Mesenchymal stem cell (in vitro differentiated cells and primary cell): Measurements from ENCODE around the gene LPCAT1.

Experiments used
- DNase-seq: peaks from one replicate; pipeline ENCODE4 v3.0.0-alpha.2; 2013
- H2AFZ ChIP-seq: one replicate; pipeline ENCODE4 v1.6.1; 2013; ENCODE audit warnings: low read depth, mild to moderate bottlenecking, control low read depth, inconsistent platforms, low read length, moderate library complexity
- H2AK5ac ChIP-seq: 2 replicates; pipeline ENCODE4 v1.6.1; 2013; ENCODE audit warnings: low read length, moderate library complexity, mild to moderate bottlenecking, inconsistent platforms; ENCODE audit not compliant: severe bottlenecking
- H2BK120ac ChIP-seq: one replicate; pipeline ENCODE4 v1.6.1; 2013; ENCODE audit warnings: low read depth, mild to moderate bottlenecking, inconsistent platforms, low read length, moderate library complexity
- H2BK12ac ChIP-seq, 2 experiments: one replicate each; pipeline ENCODE4 v1.6.1; 2013; ENCODE audit warnings: inconsistent platforms in 2 of 2, low read length in 2 of 2, mild to moderate bottlenecking in 2 of 2, moderate library complexity in 2 of 2, control low read depth in 1 of 2
- H2BK15ac ChIP-seq: one replicate; pipeline ENCODE4 v1.6.1; 2013; ENCODE audit warnings: mild to moderate bottlenecking, low read depth, inconsistent platforms; ENCODE audit not compliant: poor library complexity, severe bottlenecking
- H2BK5ac ChIP-seq: 2 replicates; pipeline ENCODE4 v1.6.1; 2013; ENCODE audit warnings: low read depth, mild to moderate bottlenecking, low read length, control low read depth, inconsistent platforms; ENCODE audit not compliant: poor library complexity, severe bottlenecking
- H3K14ac ChIP-seq, 2 experiments: one replicate each; pipeline ENCODE4 v1.6.1; 2013; ENCODE audit warnings: inconsistent platforms in 2 of 2, low read length in 2 of 2, control low read depth in 1 of 2, mild to moderate bottlenecking in 1 of 2, moderate library complexity in 1 of 2
- H3K18ac ChIP-seq, 2 experiments: one replicate each; pipeline ENCODE4 v1.6.1; 2013; ENCODE audit warnings: inconsistent platforms in 2 of 2, low read length in 2 of 2, control low read depth in 1 of 2, low read depth in 1 of 2, mild to moderate bottlenecking in 1 of 2
- H3K23ac ChIP-seq, 2 experiments: one replicate each; pipeline ENCODE4 v1.6.1; 2013; ENCODE audit warnings: inconsistent platforms in 2 of 2, low read length in 2 of 2, mild to moderate bottlenecking in 2 of 2, moderate library complexity in 2 of 2, control low read depth in 1 of 2
- H3K27ac ChIP-seq: 2 replicates; pipeline ENCODE4 v1.5.1; 2013; ENCODE audit warnings: mild to moderate bottlenecking, moderate library complexity, low read length, control low read depth, inconsistent platforms; ENCODE audit not compliant: poor library complexity, severe bottlenecking
- H3K27me3 ChIP-seq, 2 experiments: 2 replicates each; pipeline versions ENCODE4 v1.6.1 to v1.7.0; 2013; ENCODE audit warnings: low read length in 2 of 2, mild to moderate bottlenecking in 2 of 2, moderate library complexity in 2 of 2, control low read depth in 1 of 2, inconsistent platforms in 1 of 2; ENCODE audit not compliant: control insufficient read depth in 1 of 2, insufficient read depth in 1 of 2
- H3K36me3 ChIP-seq, 2 experiments: 2 replicates each; pipeline versions ENCODE4 v1.6.1 to v1.7.0; 2013; ENCODE audit warnings: low read length in 2 of 2, control low read depth in 1 of 2, inconsistent platforms in 1 of 2, low read depth in 1 of 2, mild to moderate bottlenecking in 1 of 2; ENCODE audit not compliant: insufficient read depth in 2 of 2, control insufficient read depth in 1 of 2
- H3K4ac ChIP-seq, 2 experiments: one replicate each; pipeline ENCODE4 v1.6.1; 2013; ENCODE audit warnings: inconsistent platforms in 2 of 2, low read length in 2 of 2, mild to moderate bottlenecking in 2 of 2, moderate library complexity in 2 of 2, control low read depth in 1 of 2, low read depth in 1 of 2
- H3K4me1 ChIP-seq: 2 replicates; pipeline ENCODE4 v1.6.1; 2013; ENCODE audit warnings: low read depth, low read length, control low read depth; ENCODE audit not compliant: control insufficient read depth, insufficient read depth
- H3K4me2 ChIP-seq: 2 replicates; pipeline ENCODE4 v1.6.1; 2013; ENCODE audit warnings: low read length, mild to moderate bottlenecking, inconsistent platforms; ENCODE audit not compliant: poor library complexity, severe bottlenecking
- H3K4me3 ChIP-seq, 2 experiments: 2 replicates each; pipeline versions ENCODE4 v1.5.1 to v1.7.0; 2013; ENCODE audit warnings: low read length in 2 of 2, mild to moderate bottlenecking in 2 of 2, control low read depth in 1 of 2, low read depth in 1 of 2; ENCODE audit not compliant: insufficient read depth in 1 of 2
- H3K79me1 ChIP-seq: replicated peaks from 2 replicates; pipeline ENCODE4 v1.6.1; 2013; ENCODE audit warnings: mild to moderate bottlenecking, control low read depth, low read length, inconsistent platforms; ENCODE audit not compliant: poor library complexity, severe bottlenecking
- H3K9ac ChIP-seq: 2 replicates; pipeline ENCODE4 v1.7.0; 2013; ENCODE audit warnings: mild to moderate bottlenecking, low read length, moderate library complexity
- H3K9me3 ChIP-seq: 2 replicates; pipeline ENCODE4 v1.7.0; 2013; ENCODE audit warnings: mild to moderate bottlenecking, low read length; ENCODE audit not compliant: control insufficient read depth
- H4K8ac ChIP-seq: one replicate; pipeline ENCODE4 v1.6.1; 2013; ENCODE audit warnings: inconsistent platforms, mild to moderate bottlenecking, low read length, moderate library complexity
- H4K91ac ChIP-seq: one replicate; pipeline ENCODE4 v1.6.1; 2013; ENCODE audit warnings: mild to moderate bottlenecking, low read length, inconsistent platforms
- WGBS: methylation state at CpG from one replicate; pipeline ENCODE4 v1.1.7; 2013; ENCODE audit warnings: mixed read lengths; 5-methylcytosine and 5-hydroxymethylcytosine counted together

LPCAT1 gene

DNA sequence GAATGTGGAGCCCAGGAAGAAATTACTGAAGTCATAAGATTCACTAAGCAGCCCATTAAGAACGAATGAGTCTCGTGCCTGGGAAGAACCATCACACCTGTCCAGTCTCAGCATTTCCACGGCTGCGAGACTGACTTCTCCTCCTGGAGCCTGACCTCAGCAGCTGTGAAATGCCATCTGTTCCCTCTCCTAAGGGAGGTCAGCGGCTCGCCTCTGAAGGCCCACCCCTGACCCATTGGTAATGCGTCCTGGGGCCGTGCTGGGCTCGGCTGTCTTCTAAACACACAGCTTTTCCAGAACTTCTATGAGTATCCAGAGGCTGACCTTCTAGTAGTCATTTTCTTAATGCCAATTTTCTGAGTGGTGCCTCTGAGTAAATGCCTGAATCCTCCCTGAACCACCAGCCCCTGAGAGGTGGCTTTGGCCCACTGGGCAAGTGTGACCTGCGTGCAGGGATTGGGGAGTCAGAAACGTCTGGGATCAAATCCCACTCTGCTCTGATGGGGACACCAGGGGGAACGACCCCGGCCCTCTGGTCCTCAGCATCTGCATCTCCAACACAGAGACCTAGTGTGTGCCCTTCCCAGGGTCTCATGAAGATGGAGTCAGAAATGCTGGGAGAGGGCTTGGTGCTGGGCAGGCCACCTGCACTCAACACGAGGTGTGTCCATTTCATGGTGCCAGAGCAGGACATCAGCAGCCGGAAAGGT lies 84.2 kb downstream of the LPCAT1 start:
- H3K27me3 ChIP-seq: peaks cover 45 to 63% of the 10 kb centered on the region in 2 experiments
- H3K79me1 ChIP-seq: no peaks in the 10 kb centered on the region
- no peak overlapping the region for H2AFZ ChIP-seq
- H3K18ac ChIP-seq: no peak overlapping the region
- H3K27ac ChIP-seq: no peak overlapping the region
- H4K91ac ChIP-seq: no peak overlapping the region
- no peak overlapping the region for H3K9ac ChIP-seq
- no peak overlapping the region for H2AK5ac ChIP-seq
- no peak overlapping the region for H2BK15ac ChIP-seq
- no peaks in the 10 kb centered on the region for H3K36me3 ChIP-seq
- H2BK5ac ChIP-seq: no peak overlapping the region
- DNase-seq: no peak
- no peak overlapping the region for H3K14ac ChIP-seq
- H3K4ac ChIP-seq: no peak overlapping the region
- H3K4me3 ChIP-seq: no peak overlapping the region
- H3K4me2 ChIP-seq: no peak overlapping the region
- H2BK12ac ChIP-seq: no peak overlapping the region
- H3K23ac ChIP-seq: no peak overlapping the region
- no peak overlapping the region for H2BK120ac ChIP-seq
- 82% methylated on average over 15 of the region's 15 CpGs for WGBS
- no peak overlapping the region for H4K8ac ChIP-seq
- peaks cover 6% of the 10 kb centered on the region for H3K4me1 ChIP-seq
- peaks cover 11% of the 10 kb centered on the region for H3K9me3 ChIP-seq

DNA sequence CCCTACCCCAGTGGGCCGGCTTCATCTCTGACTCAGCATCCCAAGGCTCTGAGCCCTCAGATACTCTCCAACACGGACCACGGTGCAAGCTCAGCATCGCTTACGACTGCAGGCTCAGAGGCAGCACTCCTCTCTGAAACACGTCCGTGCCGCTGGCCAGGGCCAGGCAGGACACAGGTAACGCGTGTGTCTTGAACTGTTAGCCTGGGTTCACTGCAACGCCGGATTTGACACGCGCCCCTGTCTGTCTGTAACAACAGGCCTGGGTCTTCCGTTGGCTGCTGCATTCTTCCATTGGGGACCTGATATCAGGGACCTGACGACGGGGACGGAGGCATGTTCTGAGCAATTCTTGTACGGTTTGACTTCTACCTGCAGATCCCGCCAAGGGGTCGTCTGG lies 84.9 kb downstream of the LPCAT1 start:
- 92% methylated on average over 21 of the region's 21 CpGs for WGBS
- Histone ChIP-seq H3K9me3 (peaks cover 16% of the 10 kb centered on the region), H3K4me3 (no peak overlapping the region), H2BK120ac (no peak overlapping the region), H2BK15ac (no peak overlapping the region), H4K8ac (no peak overlapping the region), H3K14ac (no peak overlapping the region), H2AK5ac (no peak overlapping the region), H3K4me2 (no peak overlapping the region), H3K4me1 (peaks cover 3% of the 10 kb centered on the region), H3K27ac (no peak overlapping the region), H3K36me3 (no peaks in the 10 kb centered on the region), H2BK12ac (no peak overlapping the region), H3K23ac (no peak overlapping the region), H3K27me3 (peaks cover 38 to 56% of the 10 kb centered on the region in 2 experiments), H4K91ac (no peak overlapping the region), H2BK5ac (no peak overlapping the region), H3K9ac (no peak overlapping the region), H3K79me1 (no peaks in the 10 kb centered on the region), H2AFZ (no peak overlapping the region), H3K4ac (no peak overlapping the region), H3K18ac (no peak overlapping the region)
- DNase-seq: no peak

- Histone ChIP-seq H3K4ac (no peak overlapping the region), H4K91ac (no peak overlapping the region), H4K8ac (no peak overlapping the region), H3K27me3 (peaks cover 30 to 48% of the 10 kb centered on the region in 2 experiments), H3K27ac (no peak overlapping the region), H3K23ac (no peak overlapping the region), H2BK12ac (no peak overlapping the region), H3K9me3 (peaks cover 21% of the 10 kb centered on the region), H3K4me3 (no peak overlapping the region), H3K79me1 (no peaks in the 10 kb centered on the region), H3K9ac (no peak overlapping the region), H2BK5ac (no peak overlapping the region), H2BK15ac (no peak overlapping the region), H3K4me1 (peaks cover 3% of the 10 kb centered on the region), H3K4me2 (no peak overlapping the region), H3K18ac (no peak overlapping the region), H2BK120ac (no peak overlapping the region), H3K14ac (no peak overlapping the region), H2AFZ (no peak overlapping the region), H3K36me3 (no peaks in the 10 kb centered on the region), H2AK5ac (no peak overlapping the region)
- no peak for DNase-seq
- 90% methylated on average over 25 of the region's 25 CpGs for WGBS
Observed at GRCh38 chr5:1437876-1438559, 85.7 kb downstream of the LPCAT1 start.

GRCh38 chr5:1437226-1437829 lies 86.4 kb downstream of the LPCAT1 start:
- H2BK5ac ChIP-seq: no peak overlapping the region
- no peak overlapping the region for H3K4me3 ChIP-seq
- peaks cover 23 to 41% of the 10 kb centered on the region in 2 experiments for H3K27me3 ChIP-seq
- H3K4me2 ChIP-seq: no peak overlapping the region
- 49% methylated on average over 11 of the region's 11 CpGs for WGBS
- H3K9ac ChIP-seq: no peak overlapping the region
- H3K14ac ChIP-seq: peak overlapping the region in 1 of 2 experiments; percentile 28
- H2AFZ ChIP-seq: no peak overlapping the region
- H4K8ac ChIP-seq: peak overlapping the region; percentile 9
- H3K27ac ChIP-seq: no peak overlapping the region
- H3K79me1 ChIP-seq: no peaks in the 10 kb centered on the region
- H2BK120ac ChIP-seq: no peak overlapping the region
- H3K4me1 ChIP-seq: peaks cover 3% of the 10 kb centered on the region
- H2BK12ac ChIP-seq: no peak overlapping the region
- H2BK15ac ChIP-seq: no peak overlapping the region
- peak; percentile 24 for DNase-seq
- peaks cover 25% of the 10 kb centered on the region for H3K9me3 ChIP-seq
- H3K23ac ChIP-seq: no peak overlapping the region
- H3K36me3 ChIP-seq: no peaks in the 10 kb centered on the region
- no peak overlapping the region for H2AK5ac ChIP-seq
- H3K4ac ChIP-seq: no peak overlapping the region
- no peak overlapping the region for H4K91ac ChIP-seq
- no peak overlapping the region for H3K18ac ChIP-seq
